Stimulated activated CD4-positive, alpha-beta T cell treated with anti-CD3 and anti-CD28 coated beads, TNF-alpha, amount 100 ng/mL, for 24 hours (primary cell): ENCODE data around the gene GDI2.
"Not testable (repeated sequence)": the region's sequence is repeated elsewhere in the genome, so short reads cannot be mapped to it uniquely, and the experiment has no call there.

Experiments
- DNase-seq, 3 experiments: peaks; one replicate each; pipeline ENCODE4 v3.0.0-alpha.2; 2020; ENCODE audit warnings: low read depth in 3 of 3

Gene GDI2

GRCh38 chr10:5813341-5814109, at the start of gene GDI2:
Gene GDI2 (minus strand): TSS chr10:5813434. CDS start chr10:5813258, 176 bp downstream.
- peak; percentile 91 to 95 (median 95) for DNase-seq

- DNase-seq: no peak
Observed at GRCh38 chr10:5862360-5862961, 49.2 kb upstream of the GDI2 start.

GRCh38 chr10:5860066-5860465, 46.8 kb upstream of the GDI2 start:
- no peak for DNase-seq

GRCh38 chr10:5858811-5859210, 45.6 kb upstream of the GDI2 start:
- no peak for DNase-seq

GRCh38 chr10:5856701-5857004, 43.4 kb upstream of the GDI2 start:
- no peak for DNase-seq

- no peak for DNase-seq
Observed at GRCh38 chr10:5855979-5856700, 42.9 kb upstream of the GDI2 start.

- no peak for DNase-seq
Observed at GRCh38 chr10:5854131-5854475, 40.9 kb upstream of the GDI2 start.

GRCh38 chr10:5846667-5847066, 33.4 kb upstream of the GDI2 start:
- not testable (repeated sequence) for DNase-seq

- no peak for DNase-seq
Observed at GRCh38 chr10:5844345-5845055, 31.3 kb upstream of the GDI2 start.

- no peak for DNase-seq
Observed at GRCh38 chr10:5843686-5844344, 30.6 kb upstream of the GDI2 start.

GRCh38 chr10:5841965-5842364, 28.7 kb upstream of the GDI2 start:
- no peak for DNase-seq

- DNase-seq: no peak
Observed at GRCh38 chr10:5840314-5841307, 27.4 kb upstream of the GDI2 start.

- not testable (repeated sequence) for DNase-seq
Observed at GRCh38 chr10:5836181-5836580, 22.9 kb upstream of the GDI2 start.

GRCh38 chr10:5835446-5836095, 22.3 kb upstream of the GDI2 start:
- no peak for DNase-seq

GRCh38 chr10:5833814-5834213, 20.6 kb upstream of the GDI2 start:
- no peak for DNase-seq

GRCh38 chr10:5832946-5833345, 19.7 kb upstream of the GDI2 start:
- DNase-seq: no peak

- DNase-seq: no peak
Observed at GRCh38 chr10:5831446-5831782, 18.2 kb upstream of the GDI2 start.

- no peak for DNase-seq
Observed at GRCh38 chr10:5830629-5831445, 17.6 kb upstream of the GDI2 start.

- no peak for DNase-seq
Observed at GRCh38 chr10:5829267-5829666, 16.0 kb upstream of the GDI2 start.
